Activated T-helper 9 cell treated with anti-CD3 and anti-CD28 coated beads, Interleukin-2, amount 50 U/mL, for 16 hours (primary cell): Measurements from ENCODE around the gene PCLAF.

Source experiments
- DNase-seq: peaks from one replicate; pipeline ENCODE4 v3.0.0-alpha.2; 2020; ENCODE audit warnings: low read depth

PCLAF gene

GRCh38 chr15:64315216-64315615 lies 66.0 kb downstream of the PCLAF start:
- DNase-seq = no peak

GRCh38 chr15:64314456-64314855 lies 66.8 kb downstream of the PCLAF start:
- no peak for DNase-seq
